Lung (tissue), 12 donors: ENCODE data around the gene JMJD1C. TPM values are rescaled to one million over a fixed set of nuclear protein-coding genes. Genes with fewer than 3 reads are reported as not detected.
A peak's percentile ranks its signal among the peaks of the same experiment; 100 is the strongest.

Source experiments
- ATAC-seq: fragments of 200-7000 bp; cut with Tn5 transposase; one replicate; pipeline ENCODE4 v1.9.1; 2020; ENCODE audit warnings: moderate number of reproducible peaks; ENCODE audit not compliant: insufficient read depth, low FRiP score
- DNase-seq, 3 donors: peaks; one replicate each; pipeline ENCODE4 v3.0.0-alpha.2; 2013 to 2017
- H3K27ac ChIP-seq, 2 donors: one replicate each; pipeline ENCODE4 v1.5.1; 2013; ENCODE audit warnings: mild to moderate bottlenecking in 2 of 2, moderate library complexity in 2 of 2, control low read depth in 1 of 2, inconsistent platforms in 1 of 2, low read depth in 1 of 2, low read length in 1 of 2
- H3K27me3 ChIP-seq, 3 donors: one replicate each; pipeline ENCODE4 v1.5.1; 2013; ENCODE audit warnings: low read length in 2 of 3; ENCODE audit not compliant: control insufficient read depth in 3 of 3, insufficient read depth in 3 of 3
- H3K36me3 ChIP-seq, 4 donors: one replicate each; pipeline ENCODE4 v1.5.1; 2013; ENCODE audit warnings: low read length in 4 of 4, mild to moderate bottlenecking in 1 of 4, moderate library complexity in 1 of 4; ENCODE audit not compliant: control insufficient read depth in 4 of 4, insufficient read depth in 4 of 4
- H3K4me1 ChIP-seq, 5 donors: one replicate each; pipeline ENCODE4 v1.5.1; 2013; ENCODE audit warnings: low read length in 5 of 5, mild to moderate bottlenecking in 2 of 5, moderate library complexity in 1 of 5; ENCODE audit not compliant: control insufficient read depth in 5 of 5, insufficient read depth in 5 of 5
- H3K4me3 ChIP-seq: one replicate; pipeline ENCODE4 v1.5.1; 2013; ENCODE audit warnings: mild to moderate bottlenecking, control low read depth, moderate library complexity
- H3K9ac ChIP-seq, 2 donors: one replicate each; pipeline ENCODE4 v1.5.1; 2013; ENCODE audit warnings: low read length in 2 of 2, control low read depth in 1 of 2; ENCODE audit not compliant: insufficient read depth in 1 of 2
- H3K9me3 ChIP-seq, 4 donors: one replicate each; pipeline ENCODE4 v1.5.1; 2013; ENCODE audit warnings: low read length in 3 of 4, mild to moderate bottlenecking in 1 of 4, moderate library complexity in 1 of 4; ENCODE audit not compliant: control insufficient read depth in 4 of 4, insufficient read depth in 3 of 4
- CTCF ChIP-seq: IDR thresholded peaks from 2 replicates; pipeline ENCODE4 v1.5.1; 2012; ENCODE audit warnings: mild to moderate bottlenecking; ENCODE audit errors: control extremely low read depth, extremely low read depth
- WGBS, 2 donors: extraction: QIAGEN DNeasy Blood & Tissue Kit; methylation state at CpG; one replicate each; pipeline ENCODE4 v1.1.7; 2013; 5-methylcytosine and 5-hydroxymethylcytosine counted together
- polyA plus RNA-seq, 2 donors: library from polyadenylated mRNA; stranded (reverse); fragments of 200-250 nt; gene quantifications; one replicate each; pipeline ENCODE4 v1.2.1, GENCODE V29; 2013
- total RNA-seq, 2 donors: library from RNA; depleted of rRNA in 1 of 2; stranded (reverse); fragments of >200 nt in 1 of 2; gene quantifications; one replicate each; pipeline ENCODE4 v1.2.1, GENCODE V29; 2014 to 2021
- donor health status: control.
- donor health status: control.
- donor health status: Bipolar disorder and iron deficiency.
- donor health status: healthy.
- donor health status: DM: yes; HTN: yes; CAD: no.

The JMJD1C gene
- total and polyA plus RNA-seq, 4 donors, result 30.5 to 233 (median 71.2) TPM

- H3K4me3 ChIP-seq, result no peak overlapping the region
- no peaks in the 10 kb centered on the region for H3K27me3 ChIP-seq
- H3K9ac ChIP-seq, result no peak overlapping the region
- WGBS, 2 donors, result 70% methylated on average over 10 of the region's 10 CpGs
- DNase-seq (peak; percentile 73 to 85 (median 85)), ATAC-seq (peak; percentile 49)
- H3K9me3 ChIP-seq, result no peaks in the 10 kb centered on the region
- peaks cover 0 to 32% (median 12%) of the 10 kb centered on the region in 5 donors for H3K4me1 ChIP-seq
- peak overlapping the region; percentile 39 to 80 for H3K27ac ChIP-seq
- no peaks in the 10 kb centered on the region for H3K36me3 ChIP-seq
- no peak for TF ChIP-seq CTCF
These were observed 35.4 kb downstream of the JMJD1C start for GRCh38 chr10:63430091-63430998.

- Histone ChIP-seq H3K4me3 (no peak overlapping the region), H3K9ac (no peak overlapping the region), H3K27me3 (no peaks in the 10 kb centered on the region), H3K36me3 (no peaks in the 10 kb centered on the region), H3K27ac (peak overlapping the region; percentile 33 to 69), H3K9me3 (no peaks in the 10 kb centered on the region), H3K4me1 (peaks cover 0 to 24% (median 10%) of the 10 kb centered on the region in 5 donors)
- ATAC-seq (no peak), DNase-seq (peak in 2 of 3 donors; percentile 78 to 82)
- WGBS, 2 donors, result 60 to 66% methylated on average over 2 of the region's 2 CpGs
- TF ChIP-seq CTCF, result no peak
These were observed 36.5 kb downstream of the JMJD1C start for GRCh38 chr10:63429281-63429680.

- Histone ChIP-seq H3K36me3 (no peaks in the 10 kb centered on the region), H3K4me3 (no peak overlapping the region), H3K4me1 (peaks cover 0 to 19% (median 9%) of the 10 kb centered on the region in 5 donors), H3K9me3 (no peaks in the 10 kb centered on the region), H3K27ac (no peak overlapping the region), H3K9ac (no peak overlapping the region), H3K27me3 (no peaks in the 10 kb centered on the region)
- 95 to 96% methylated on average over 19 of the region's 19 CpGs for WGBS, 2 donors
- ATAC-seq (no peak), DNase-seq (no peak)
- TF ChIP-seq CTCF, result no peak
These were observed 38.8 kb downstream of the JMJD1C start for GRCh38 chr10:63427013-63427412.
